ENCODE data around the gene OTULINL.

DNA sequence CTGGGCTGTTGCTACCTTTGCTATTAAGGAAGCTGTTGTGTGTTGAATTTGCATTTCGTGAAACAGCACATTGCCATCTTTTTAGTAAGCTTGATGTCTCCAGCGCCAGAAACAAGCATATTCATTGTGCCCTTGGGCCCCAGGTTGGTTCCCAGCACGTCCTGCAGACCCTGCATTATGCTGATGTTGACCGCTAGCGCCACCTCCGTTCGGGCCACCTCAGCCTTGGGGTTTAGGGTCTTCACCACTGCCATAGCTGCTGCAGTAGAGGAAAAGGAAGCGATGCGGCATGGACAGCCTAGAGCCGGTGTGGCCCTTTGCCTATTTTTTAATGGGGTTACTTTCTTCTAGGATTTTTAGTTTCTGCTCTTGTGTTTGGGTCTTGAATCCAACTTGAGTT is 59.2 kb downstream of the OTULINL start:
- TF ChIP-seq POLR2A (IDR thresholded peaks at IDR 0.05): no peak
- TF ChIP-seq, protein P1, sequence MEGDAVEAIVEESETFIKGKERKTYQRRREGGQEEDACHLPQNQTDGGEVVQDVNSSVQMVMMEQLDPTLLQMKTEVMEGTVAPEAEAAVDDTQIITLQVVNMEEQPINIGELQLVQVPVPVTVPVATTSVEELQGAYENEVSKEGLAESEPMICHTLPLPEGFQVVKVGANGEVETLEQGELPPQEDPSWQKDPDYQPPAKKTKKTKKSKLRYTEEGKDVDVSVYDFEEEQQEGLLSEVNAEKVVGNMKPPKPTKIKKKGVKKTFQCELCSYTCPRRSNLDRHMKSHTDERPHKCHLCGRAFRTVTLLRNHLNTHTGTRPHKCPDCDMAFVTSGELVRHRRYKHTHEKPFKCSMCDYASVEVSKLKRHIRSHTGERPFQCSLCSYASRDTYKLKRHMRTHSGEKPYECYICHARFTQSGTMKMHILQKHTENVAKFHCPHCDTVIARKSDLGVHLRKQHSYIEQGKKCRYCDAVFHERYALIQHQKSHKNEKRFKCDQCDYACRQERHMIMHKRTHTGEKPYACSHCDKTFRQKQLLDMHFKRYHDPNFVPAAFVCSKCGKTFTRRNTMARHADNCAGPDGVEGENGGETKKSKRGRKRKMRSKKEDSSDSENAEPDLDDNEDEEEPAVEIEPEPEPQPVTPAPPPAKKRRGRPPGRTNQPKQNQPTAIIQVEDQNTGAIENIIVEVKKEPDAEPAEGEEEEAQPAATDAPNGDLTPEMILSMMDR (IDR thresholded peaks at IDR 0.05): no peak

Data from adrenal gland (tissue), 5 donors.